ENCODE results near the gene PALB2. TPM values are rescaled to one million over a fixed set of nuclear protein-coding genes. Genes with fewer than 3 reads are reported as not detected.

The PALB2 gene
- total and polyA plus RNA-seq, 2 experiments from 2014 or later, result 24.2 to 34.0 TPM

GRCh38 chr16:23670137-23670776, 29.1 kb upstream of the PALB2 start:
- Histone ChIP-seq H2AFZ (no peak overlapping the region), H3K4me1 (ENCODE audit: insufficient read depth) (no peaks in the 10 kb centered on the region), H3K4me2 (no peak overlapping the region), H3K9me2 (ENCODE audit: insufficient read depth) (no peaks in the 10 kb centered on the region), H3F3A (replicated peaks; ENCODE audit: low read depth) (no peaks in the 10 kb centered on the region), H4K20me1 (replicated peaks; ENCODE audit: insufficient read depth) (no peaks in the 10 kb centered on the region), H3K36me3 (ENCODE audit: insufficient read depth) (peaks cover 12% of the 10 kb centered on the region; the same call in 1 of the 2 replicates), H3K4me3 (no peak overlapping the region), H3K27ac (ENCODE audit: low read depth) (no peak overlapping the region), H3K79me2 (replicated peaks; ENCODE audit: insufficient read depth) (no peaks in the 10 kb centered on the region), H3K27me3 (ENCODE audit: insufficient read depth) (no peaks in the 10 kb centered on the region)
- Mint-ChIP-seq H3K27ac (no peak overlapping the region), H3K4me3 (no peak overlapping the region), H3K36me3 (ENCODE audit: low read depth) (peaks cover 43% of the 10 kb centered on the region), H3K27me3 (ENCODE audit: insufficient read depth, low read depth, poor library complexity) (no peaks in the 10 kb centered on the region), H3K9me3 (no peaks in the 10 kb centered on the region), H3K4me1 (no peaks in the 10 kb centered on the region)
- TF ChIP-seq EZH2phosphoT487 (IDR thresholded peaks at IDR 0.05; ENCODE audit: unreplicated experiment) (no peak), EZH2 (IDR thresholded peaks at IDR 0.05; ENCODE audit: low read depth, unreplicated experiment) (no peak), REST (IDR thresholded peaks at IDR 0.05; ENCODE audit: unreplicated experiment) (no peak), POLR2AphosphoS5 (IDR thresholded peaks at IDR 0.05; ENCODE audit: low read depth) (no peak), ETS1 (IDR thresholded peaks at IDR 0.05) (no peak), ZNF114 (CRISPR knock-in tag; IDR thresholded peaks at IDR 0.05) (no peak), JUNB (IDR thresholded peaks at IDR 0.05; ENCODE audit: unreplicated experiment) (no peak), ZNF462 (CRISPR knock-in tag; IDR thresholded peaks at IDR 0.05) (no peak)
- DNase-seq (ENCODE audit: low spot score), result no peak
- no peak for ATAC-seq

All from GM23338 (cell line).